ENCODE results near the gene OR10A3.

OR10A3 gene

GRCh38 chr11:7890417-7891172 lies 50.9 kb downstream of the OR10A3 start:
- DNase-seq = no peak

- no peak for DNase-seq
Measured at GRCh38 chr11:7889985-7890384, 51.5 kb downstream of the OR10A3 start.

Data from retina (tissue), 1 donor.